Right renal pelvis (tissue), 4 donors: ENCODE results near the gene ADAMTS12. TPM values are rescaled to one million over a fixed set of nuclear protein-coding genes. Genes with fewer than 3 reads are reported as not detected.
"Not testable (repeated sequence)": the region's sequence is repeated elsewhere in the genome, so short reads cannot be mapped to it uniquely, and the experiment has no call there.

ENCODE experiments used
- DNase-seq, 4 donors: peaks; one replicate each; pipeline ENCODE4 v3.0.0-alpha.2; 2013; ENCODE audit warnings: low read depth in 4 of 4, low spot score in 3 of 4, missing footprints in 1 of 4
- polyA plus RNA-seq, 4 donors: library from polyadenylated mRNA; unstranded; fragments of 120-200 nt; gene quantifications; one replicate each; pipeline ENCODE4 v1.2.1, GENCODE V29; 2013; ENCODE audit not compliant: insufficient read length in 4 of 4

ADAMTS12 gene
- polyA plus RNA-seq, 4 donors: 14.3 to 17.8 (median 15.9) TPM

DNA sequence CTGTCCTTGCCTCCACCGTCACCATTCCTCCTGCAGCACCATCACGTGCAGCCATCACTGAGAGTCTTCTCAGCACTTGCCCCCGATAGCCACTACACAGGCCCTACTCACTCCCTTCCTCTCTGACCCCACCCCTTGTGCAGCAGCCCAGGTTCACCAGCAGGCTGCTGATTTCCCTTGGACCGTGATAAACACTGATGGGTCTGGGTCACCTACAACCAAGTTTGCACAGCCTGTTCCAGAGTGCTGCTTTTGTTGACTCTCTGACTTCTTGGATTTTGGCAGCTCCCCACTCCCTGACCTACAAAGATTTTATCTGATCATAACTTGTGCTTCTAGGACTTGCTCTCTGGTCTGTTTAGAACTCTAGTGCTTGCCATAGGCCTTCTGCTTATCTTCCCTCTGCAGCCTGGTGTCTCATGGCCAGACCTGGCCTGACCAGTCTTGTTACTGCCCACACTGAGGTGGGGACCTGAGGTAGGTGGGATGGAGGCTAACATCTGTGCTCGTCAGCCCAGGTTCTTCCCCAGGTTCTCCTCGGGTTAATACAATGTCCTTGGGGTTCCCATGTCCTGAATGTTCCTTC lies 341.7 kb downstream of the ADAMTS12 start:
- no peak for DNase-seq

DNA sequence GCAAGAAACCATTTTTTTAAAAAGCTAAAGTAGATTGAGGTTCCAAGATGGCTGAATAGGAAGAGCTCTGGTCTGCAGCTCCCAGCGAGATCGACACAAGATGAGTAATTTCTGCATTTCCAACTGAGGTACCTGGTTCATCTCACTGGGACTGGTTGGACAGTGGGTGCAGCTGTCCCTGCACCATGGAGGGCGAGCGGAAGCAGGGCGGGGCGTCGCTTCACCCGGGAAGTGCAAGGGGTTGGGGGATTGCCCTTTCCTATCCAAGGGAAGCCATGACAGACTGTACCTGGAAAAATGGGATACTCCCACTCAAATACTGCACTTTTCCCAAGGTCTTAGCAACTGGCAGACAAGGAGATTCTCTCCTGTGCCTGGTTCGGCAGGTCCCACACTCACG lies 352.0 kb downstream of the ADAMTS12 start:
- not testable (repeated sequence) for DNase-seq

DNA sequence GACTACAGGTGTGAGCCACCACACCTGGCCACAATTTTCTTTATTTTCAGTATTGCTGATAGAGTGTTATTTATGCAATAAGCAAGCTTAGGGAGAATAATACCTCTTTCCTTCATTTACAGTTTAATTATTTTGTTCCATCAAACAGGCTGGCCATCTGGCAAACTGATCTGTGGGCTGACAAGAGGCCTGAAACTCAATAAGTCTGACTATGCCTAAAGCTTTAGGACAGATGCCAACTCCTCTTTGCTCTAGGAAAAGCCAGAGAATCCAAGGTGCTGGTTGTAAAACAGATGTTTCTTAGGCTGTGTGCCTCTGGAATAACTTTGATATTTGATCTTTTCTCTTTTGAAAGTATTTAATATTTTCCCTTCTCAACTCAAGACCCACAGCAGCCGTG lies 352.6 kb downstream of the ADAMTS12 start:
- no peak for DNase-seq

DNA sequence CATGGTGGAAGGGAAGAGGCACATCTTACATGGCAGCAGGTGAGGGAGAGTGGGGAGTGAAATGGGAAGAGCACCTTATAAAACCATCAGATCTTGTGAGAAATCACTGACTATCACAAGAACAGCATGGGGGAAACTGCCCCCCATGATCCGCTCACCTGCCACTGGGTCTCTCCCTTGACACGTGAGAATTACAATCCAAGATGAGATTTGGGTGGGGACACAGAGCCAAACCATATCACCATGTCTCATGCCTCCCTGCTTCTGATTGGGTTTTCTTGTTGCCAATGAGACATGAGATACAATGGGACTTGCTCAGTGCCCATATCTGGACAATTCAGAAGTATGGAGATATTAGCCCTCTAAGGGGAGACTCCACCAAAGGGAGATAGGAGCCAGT lies 353.6 kb downstream of the ADAMTS12 start:
- DNase-seq: no peak

DNA sequence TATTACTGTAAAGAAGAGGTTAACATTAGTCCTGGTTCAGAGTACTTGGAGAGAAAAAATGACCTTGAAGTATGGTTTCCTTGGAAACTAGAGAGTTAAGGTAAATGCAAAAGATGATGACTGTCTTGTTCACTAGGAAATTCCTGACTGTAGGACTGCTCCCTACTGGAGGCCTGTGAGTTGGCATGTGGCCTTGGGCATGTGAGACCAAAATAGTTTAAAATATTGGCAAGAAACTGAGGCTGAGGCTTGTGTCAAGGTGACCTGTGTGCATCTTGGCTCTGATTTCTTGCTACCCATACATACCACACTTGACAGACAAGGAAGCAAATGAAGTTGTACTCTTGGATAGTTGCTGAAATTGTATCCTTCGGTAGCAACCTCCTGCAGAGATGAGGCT lies 354.6 kb downstream of the ADAMTS12 start:
- DNase-seq: no peak

DNA sequence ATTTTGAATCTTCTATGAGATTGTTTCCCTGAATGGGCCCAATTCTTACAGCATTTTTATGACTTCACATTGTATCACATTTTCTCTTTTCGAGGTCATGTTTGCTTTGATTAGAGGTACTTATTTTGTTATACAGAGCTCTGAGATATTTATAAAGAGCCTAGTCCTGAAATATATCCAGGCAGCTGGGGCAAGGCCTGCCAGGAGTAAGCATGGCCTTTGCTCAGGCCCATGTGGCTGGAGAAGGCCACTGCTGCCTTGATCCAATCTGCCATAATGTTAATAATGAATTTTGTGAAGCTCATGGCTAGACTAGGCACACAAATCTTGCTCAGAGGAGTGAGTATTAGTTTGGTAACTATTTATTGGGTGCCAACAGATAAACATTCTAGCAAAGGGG lies 355.0 kb downstream of the ADAMTS12 start:
- DNase-seq: no peak

DNA sequence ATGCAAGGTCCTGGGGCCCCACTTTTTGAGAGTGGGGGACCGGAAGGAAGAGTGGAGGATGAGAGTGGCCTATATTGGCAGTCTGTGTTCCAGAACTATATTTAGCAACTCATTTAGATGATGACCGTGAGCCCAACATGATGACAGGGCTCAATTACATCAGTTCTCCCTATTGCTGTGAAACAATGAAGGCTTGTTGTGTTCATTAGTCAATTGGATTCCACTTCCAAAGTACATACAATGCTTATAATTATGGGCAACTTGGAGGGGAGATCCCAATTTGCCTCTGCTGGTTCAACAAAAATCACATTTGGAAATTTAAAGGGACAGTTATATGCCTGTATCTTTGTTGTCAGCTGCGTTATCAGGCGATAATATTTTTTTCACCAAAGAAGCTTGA lies 360.0 kb downstream of the ADAMTS12 start:
- DNase-seq: no peak

DNA sequence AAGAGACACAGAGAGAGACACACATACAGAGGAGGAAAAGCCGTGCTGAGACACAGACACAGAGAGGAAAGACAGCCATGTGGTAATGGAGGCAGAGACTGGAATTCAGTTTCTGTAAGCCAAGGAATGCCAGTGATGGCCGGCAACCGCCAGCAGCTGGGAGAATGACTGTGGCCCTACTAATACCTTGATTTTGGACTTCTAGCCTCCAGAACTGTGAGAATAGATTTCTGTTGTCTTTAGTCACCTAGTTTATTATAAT lies 360.8 kb downstream of the ADAMTS12 start:
- no peak for DNase-seq

DNA sequence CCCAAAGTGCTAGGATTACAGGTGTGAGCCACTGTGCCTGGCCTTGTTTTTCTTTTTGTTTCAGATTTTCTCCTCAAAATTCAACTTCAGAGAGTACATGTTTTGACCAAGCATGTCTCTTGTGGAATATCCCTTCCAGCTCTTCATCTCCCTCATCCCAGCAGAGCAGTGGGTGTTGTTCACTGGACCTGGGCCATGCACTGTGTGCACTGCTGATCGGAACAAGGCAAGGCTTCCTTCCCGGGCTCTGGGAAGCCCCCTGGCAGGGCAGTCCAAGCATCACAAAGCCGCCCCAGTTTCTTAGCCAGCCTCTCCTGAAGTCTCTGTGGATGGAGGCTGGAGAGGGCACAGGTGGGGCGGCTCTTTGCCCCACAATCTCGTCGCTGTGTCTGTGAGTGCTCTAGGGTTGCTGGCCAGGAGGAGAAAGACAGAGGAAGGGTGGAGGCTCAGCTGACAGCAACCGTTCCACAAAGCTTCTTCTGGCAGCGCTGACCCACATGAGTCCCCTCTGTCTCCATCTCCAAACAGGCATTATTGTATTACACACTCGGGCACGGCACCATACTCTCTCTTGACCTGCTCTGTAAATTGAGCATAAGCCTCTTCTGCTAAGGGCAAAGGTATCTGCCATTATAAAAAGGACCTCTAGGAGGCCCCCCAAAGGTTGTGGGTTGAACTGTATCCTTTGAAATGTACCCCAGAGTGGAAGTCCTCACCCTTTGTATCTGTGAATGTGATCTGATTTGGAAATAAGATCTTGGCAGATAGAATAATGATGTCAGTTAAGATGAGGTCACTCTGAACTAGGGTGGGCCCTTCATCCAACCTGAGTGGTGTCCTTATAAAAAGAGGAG lies 361.4 kb downstream of the ADAMTS12 start:
- no peak for DNase-seq

DNA sequence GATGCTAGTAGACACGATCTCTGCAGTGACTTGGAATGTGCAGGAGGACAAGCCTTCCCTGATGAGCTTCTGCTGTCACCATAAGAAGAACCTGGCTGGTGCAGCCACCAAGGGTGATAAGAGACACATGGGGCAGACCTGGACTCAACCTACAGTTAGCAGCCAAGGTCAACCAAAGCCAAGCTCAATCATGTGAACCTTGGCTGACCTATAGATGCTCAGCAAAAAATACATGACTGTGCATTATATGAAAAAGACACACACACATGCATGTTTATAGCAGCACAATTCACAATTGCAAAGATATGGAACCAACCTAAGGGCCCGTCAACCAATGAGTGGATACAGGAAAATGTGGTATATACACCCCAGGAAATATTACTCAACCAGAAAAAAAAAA lies 364.1 kb downstream of the ADAMTS12 start:
- no peak for DNase-seq

DNA sequence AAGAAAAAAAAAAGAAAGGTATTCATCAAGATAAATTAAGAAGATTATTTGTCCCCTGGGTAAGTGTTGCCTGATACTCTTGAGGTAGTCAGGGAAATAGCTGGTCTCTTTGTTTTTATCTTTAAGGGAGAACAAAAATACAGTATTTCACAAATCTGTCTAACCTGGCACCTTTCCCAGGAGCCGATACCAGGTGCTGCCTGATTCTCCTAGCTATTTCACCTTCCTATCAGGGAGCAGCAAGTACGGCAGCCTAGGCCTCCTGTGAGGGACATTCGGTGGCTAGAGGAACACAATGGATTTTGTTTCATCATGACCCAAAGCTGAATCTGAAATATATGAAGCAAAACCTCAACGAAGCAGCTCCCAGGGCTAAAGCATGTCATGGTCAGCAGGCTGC lies 365.0 kb downstream of the ADAMTS12 start:
- no peak for DNase-seq

DNA sequence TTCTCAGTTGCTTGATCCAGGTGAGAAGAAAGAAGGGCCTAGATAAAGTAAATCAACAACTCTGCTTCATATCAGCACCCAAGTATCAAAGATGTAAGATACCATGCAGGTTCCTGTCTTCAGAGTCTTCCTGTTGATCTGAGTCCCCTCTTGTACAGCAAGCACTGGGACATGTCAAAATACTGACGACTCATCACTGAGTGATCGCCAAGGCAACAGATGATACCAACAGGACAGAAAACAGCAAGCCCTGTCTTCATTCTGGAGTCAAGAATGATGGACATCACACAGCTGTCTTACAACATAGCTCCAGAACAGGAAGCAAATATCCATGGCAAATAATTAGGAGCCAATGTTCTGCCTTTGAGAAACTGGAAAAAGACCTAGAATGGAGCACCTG lies 367.3 kb downstream of the ADAMTS12 start:
- DNase-seq: no peak

DNA sequence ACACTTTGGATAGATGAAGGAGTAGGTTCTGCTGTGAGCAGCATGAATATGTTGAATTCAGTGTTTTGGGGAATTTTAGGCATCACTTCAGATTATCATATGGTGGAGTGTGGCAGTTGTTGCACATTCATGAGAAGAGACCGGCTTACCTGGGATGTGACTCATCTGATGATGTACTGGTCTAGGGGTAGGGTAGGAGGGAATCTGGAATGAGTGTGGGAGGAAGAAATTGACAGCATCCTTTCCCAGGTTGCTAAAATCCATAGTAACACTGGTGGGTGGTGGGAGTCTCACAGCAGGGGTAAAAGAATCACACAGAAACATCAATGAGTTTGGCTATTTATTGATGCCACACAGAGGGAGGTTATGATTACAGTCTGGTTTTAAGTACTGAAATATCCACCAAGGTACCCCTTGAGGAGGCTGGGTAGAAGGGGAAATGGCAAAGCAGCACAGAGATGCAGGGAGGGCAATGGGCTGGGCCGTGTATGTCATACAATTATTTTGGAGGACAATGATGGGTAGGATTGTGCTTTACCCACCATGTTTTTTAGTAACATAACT lies 368.5 kb downstream of the ADAMTS12 start:
- no peak for DNase-seq

DNA sequence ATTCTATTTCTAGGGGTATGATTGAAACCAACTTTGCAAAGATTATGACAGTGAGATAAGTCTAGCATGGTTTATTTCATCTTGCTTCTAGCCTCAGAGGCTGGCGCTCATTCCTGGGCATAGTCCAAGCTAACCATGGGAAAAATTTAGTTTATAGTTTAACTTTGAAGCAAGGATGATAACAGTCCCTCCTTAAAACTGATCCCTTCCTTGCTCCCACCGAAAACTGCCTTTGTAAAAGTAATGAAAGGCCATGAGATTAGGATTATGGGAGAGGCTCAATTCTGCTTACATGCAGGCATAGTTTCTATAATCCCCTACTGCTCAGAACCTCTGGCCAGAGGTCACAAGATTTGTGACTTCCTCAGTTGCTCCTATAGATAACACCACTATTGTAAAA lies 375.4 kb downstream of the ADAMTS12 start:
- DNase-seq: no peak

DNA sequence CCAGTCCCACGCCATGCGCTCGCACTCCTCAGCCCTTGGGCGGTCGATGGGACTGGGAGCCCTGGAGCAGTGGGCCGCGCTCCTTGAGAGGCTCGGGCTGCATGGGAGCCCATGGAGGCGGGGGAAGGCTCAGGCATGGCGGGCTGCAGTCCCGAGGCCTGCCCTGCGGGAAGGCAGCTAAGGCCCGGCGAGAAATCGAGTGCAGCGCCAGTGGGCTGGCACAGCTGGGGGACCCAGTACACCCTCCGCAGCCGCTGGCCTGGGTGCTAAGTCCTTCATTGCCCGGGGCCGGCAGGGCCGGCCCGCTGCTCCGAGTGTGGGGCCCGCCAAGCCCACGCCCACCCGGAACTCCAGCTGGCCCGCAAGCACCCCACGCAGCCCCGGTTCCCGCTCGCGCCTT lies 376.4 kb downstream of the ADAMTS12 start:
- not testable (repeated sequence) for DNase-seq

DNA sequence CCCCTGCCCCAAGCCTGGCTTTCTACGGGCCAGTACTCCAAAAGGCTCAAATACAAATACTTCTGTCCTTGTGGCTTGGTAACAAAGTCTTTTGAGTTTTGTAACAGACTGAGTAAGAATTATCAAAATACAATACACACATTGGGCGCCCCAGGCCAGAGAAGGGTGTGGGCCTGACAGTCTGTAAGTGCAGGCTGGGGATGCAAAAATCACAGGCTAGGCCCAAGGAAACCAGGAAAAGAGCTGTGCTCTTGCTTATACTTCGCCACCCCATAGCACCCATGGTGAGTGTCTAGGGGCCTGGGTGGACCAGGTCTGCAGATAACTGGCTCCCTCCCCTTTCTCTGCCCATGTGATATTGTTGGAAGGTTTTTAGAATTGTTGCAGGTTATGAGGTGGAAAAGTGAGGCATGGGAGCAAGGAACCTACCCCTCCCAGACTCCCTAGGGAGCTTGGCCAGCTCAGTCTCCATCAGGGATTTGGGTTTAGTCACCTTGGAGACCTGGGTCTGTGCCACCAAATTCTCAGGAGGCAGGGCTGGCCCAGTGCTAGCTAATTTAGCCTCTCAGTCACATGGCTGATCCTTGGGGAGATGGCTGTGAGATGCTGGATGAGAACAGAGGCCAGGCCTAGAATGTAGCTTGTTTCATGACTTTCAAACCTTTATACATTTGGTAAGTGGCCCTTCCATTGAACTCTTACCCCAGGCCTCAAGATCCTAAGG lies 378.2 kb downstream of the ADAMTS12 start:
- DNase-seq: no peak

DNA sequence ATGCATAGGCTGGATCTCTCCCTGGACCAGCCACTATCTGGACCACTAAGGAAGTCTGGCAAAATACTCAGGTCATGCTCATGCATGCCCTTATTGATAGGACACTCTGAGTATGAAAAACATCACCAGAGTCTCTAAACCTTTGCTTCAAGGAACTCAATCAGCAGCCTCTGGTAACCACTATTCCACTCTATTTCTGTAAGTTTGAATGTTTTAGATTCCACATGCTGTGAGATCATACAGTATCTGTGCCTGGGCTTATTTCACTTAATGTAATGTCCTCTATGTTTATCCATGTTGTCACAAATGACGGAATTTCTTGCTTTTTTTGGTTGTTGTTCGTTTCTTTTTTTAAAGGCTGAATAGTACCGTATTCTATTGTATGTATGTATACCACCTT lies 382.8 kb downstream of the ADAMTS12 start:
- no peak for DNase-seq

DNA sequence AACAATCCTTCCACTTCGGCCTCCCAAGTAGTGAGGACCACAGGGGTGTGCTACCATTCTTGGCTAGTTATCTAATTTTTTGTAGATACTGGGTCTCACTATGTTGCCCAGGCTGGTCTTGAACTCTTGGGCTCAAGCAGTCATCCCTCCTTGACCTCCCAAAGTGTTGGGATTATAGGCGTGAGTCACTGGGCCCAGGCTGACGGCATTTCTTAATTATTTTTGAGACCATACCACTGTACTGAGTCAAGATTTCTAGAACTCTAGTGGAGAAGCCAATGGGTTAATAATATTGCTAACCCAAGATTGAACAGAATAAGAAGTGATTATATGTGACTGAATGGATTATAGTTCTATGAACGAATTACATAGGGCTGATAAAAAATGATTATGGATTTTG lies 384.4 kb downstream of the ADAMTS12 start:
- no peak for DNase-seq

DNA sequence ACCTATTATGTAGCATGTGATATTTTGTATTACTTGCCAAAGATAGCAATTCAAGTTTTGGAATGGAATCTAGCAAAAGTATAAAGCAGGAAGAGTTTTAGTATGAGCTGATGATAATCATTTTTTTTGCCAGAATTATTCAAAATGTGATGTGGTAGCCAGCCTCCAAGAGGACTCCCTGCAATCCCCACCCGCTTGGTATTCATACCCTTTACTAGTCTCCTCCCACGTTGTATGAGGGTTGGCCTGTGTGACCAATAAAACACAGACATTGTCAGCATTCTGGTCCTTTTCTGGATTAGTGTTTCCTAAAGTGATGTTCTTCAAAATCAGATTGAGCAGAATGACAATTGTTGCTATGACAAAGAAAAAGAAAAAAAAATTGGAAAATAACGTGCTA lies 387.2 kb downstream of the ADAMTS12 start:
- DNase-seq: no peak

DNA sequence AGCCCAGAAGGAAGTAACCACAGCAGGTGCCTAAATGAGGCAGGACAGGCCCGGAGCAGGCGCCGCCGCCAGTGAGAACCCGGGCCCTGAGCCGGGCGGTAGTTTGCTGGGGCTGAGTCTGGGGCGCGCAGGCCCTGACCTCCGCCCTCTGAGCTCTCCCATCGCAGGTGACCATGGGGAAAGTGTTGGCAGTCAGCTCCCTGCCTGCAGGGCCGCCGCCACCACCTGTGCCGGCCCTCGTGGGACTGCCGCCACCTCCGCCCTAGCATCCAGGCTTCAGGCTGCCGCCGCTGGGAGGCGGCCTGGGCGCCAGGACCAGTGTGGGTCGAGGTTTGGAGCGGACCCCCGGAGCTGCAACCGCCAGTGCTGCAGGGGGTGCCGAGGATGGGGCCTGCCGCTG lies 389.9 kb downstream of the ADAMTS12 start:
- DNase-seq: no peak

DNA sequence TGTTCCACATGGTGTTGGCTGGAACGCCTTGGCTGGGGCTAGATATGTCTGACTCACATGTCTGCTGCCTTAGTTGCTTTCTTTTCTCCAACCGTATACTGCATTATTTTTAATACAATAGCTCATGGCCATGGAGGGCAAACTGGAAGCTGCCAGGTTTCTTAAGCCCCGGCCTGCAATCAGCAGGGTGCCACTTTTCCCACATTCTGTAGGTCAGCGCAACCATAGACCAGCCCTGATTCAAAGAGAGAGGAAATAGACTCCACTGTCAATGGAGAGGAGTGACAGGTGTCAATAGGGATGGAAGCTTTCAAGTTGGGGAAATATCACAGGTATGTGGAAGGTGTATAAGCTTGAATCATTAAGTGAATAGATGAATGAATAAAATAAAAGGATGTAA lies 390.5 kb downstream of the ADAMTS12 start:
- no peak for DNase-seq

DNA sequence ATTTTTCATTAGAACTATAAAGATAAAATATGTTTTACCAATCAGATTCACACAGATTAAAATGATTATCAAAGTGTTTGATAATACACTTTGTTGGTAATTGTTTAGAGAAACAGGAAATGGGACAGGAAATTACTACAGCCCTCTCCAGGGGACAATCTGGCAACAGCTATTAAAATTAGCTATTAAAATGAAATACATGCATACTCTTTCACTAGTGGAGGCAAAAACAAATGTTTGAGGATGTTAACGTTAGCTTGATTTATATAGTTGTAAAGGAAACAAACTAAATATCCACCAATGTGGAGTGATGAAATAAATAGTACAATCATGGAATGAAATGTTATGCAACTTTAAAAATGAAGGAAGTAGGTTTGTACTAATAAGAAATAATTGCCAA lies 397.3 kb downstream of the ADAMTS12 start:
- no peak for DNase-seq
